ENCODE measurements around the gene RASA1.
A peak's percentile ranks its signal among the peaks of the same experiment; 100 is the strongest.
"Not testable (repeated sequence)": the region's sequence is repeated elsewhere in the genome, so short reads cannot be mapped to it uniquely, and the experiment has no call there.

Gene RASA1

DNA sequence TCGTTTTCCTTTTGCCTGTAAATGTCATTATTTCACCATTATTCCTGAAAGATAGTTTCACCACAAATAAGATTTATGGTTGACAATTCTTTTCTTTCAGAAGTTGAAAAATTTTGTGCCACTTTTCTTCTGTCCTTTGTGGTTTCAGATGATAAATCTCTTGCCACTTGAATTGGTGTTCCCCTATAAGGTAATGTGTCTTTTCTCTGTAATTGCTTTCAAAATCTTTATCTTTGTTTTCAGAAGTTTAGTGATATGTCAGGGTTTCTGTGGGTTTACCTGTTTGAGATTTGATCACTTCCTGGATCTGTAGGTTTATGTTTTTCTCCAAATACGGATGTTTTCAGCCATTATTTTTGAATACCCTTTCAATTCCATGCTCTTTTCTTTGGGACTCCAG, 14.6 kb downstream of the RASA1 start:
- DNase-seq = no peak

DNA sequence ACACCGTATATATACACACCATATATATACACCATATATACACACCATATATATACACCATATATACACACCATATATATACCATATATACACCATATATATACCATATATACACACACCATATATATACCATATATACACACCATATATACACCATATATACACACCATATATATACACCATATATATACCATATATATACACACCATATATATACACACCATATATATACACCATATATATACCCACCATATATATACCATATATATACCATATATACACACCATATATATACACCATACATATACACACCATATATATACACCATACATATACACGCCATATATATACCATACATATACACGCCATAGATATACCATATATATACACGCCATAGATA, 19.6 kb downstream of the RASA1 start:
- not testable (repeated sequence) for DNase-seq

DNA sequence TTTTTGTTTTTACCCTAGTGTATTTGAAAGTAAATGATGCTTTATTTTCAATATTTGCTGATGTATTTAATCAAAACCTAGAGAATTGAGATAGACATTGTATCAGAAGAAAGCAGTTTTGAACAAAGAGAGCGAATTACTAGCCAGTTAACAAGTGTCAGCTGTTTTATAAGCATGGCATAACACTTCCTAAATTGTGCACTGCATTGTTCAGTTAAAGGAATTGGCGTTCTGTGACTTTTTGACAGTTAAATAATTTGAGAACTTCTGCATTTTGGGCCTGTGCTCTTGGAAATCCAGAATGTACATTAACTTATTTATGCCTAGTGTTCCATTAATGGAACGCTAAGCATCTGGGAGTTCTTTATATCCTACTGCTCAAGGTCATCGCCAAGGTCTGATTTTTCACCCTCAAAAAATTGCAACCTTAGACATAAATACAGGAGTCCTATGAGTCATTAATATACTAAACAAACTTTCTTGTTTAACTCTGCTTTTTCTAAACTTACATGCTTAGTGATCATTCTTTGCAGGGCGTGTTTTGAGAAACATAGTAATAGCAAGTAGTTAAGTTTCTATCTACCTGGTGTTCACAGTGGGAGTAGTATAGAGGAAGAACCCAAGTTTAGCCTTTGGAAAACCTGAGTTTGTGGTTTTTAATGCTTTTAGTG, 31.1 kb downstream of the RASA1 start:
- DNase-seq = no peak

DNA sequence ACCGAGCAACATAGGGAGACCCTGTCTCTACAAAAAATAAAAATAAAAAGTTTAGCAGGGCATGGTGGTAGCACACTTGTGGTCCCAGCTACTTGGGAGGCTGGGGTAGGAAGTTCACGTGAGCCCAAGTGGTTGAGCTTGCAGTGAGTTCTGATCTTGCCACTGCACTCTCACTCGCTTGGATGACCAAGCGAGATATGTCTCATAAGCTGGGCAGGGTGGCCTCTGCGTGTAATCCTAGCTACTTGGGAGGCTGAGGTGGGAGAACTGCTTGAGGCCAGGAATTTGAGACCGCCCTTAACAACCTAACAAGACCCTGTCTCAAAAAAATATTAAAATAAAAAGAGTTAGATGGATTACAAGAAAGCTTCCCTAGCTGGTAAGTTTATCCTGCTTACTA, 32.5 kb downstream of the RASA1 start:
- DNase-seq = no peak

DNA sequence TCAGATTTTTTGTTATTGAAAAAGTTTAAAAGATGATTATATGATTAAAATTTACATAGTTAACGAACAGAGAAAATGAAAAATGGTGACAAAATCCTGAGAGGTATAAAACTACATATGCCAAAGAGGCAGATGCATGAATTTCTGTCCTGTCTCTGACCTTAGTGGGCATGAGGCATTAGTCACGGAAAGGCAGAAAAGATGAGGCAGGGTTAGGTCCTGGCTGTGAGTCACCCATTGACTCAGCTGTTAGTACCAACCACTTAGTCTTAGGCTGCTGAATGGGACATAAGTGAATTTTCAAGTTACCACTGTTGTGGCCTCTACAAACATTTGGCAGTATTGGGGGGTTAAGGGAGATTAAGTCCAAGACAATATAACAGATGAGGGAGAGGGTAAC, 33.1 kb downstream of the RASA1 start:
- DNase-seq = peak in 1 of 14 donors; percentile 6

DNA sequence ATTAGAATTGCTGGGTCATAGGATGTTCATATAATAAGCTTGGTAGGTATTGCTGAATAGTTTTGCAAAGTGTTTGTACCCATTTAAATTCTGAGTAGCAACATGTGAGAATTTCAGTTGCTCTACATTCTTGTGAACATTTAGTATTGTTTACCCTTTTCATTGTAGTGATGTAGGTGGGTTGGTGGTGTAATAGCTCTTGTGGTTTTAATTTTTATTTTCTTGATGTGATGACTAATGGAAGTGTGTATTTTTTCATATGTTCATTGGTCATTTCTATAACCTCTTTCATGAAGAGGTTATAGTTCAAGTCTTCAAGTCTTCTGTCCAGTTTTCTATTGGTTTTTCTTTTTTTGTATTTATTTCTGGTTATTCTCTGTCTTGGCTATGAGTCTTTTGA, 34.4 kb downstream of the RASA1 start:
- DNase-seq = no peak

DNA sequence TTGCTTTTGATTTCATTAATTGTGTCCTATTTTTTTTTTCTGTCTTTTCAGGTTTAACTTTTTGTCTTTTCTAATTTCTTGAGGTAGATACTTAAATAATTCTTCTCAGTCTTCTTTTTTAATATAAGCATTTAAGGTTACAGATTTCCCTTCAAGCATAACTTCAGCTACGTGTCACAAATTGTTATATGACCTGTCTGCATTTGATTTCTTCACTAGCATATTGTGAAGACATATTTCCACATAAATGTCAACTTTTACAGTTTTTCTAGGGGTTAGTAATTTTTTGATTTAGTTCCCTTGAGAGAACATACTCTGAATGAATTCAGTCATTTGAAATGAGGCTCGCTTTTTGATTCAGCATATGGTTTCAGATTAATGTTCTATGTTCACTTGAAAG, 35.6 kb downstream of the RASA1 start:
- DNase-seq = no peak

DNA sequence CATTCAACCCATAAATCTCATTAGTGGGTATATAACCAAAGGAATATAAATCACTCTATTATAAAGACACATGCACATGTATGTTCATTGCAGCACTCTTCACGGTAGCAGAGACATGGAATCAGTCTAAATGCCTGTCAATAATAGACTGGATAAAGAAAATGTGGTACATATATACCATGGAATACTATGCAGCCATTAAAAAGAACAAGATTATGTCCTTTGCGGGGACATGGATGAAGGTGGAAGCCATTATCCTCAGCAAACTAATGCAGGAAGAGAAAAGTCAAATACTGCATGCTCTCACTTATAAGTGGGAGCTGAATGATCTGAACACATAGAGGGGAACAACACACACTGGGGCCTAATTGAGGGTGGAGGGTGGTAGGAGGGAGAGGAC, 38.4 kb downstream of the RASA1 start:
- DNase-seq = not testable (repeated sequence)

DNA sequence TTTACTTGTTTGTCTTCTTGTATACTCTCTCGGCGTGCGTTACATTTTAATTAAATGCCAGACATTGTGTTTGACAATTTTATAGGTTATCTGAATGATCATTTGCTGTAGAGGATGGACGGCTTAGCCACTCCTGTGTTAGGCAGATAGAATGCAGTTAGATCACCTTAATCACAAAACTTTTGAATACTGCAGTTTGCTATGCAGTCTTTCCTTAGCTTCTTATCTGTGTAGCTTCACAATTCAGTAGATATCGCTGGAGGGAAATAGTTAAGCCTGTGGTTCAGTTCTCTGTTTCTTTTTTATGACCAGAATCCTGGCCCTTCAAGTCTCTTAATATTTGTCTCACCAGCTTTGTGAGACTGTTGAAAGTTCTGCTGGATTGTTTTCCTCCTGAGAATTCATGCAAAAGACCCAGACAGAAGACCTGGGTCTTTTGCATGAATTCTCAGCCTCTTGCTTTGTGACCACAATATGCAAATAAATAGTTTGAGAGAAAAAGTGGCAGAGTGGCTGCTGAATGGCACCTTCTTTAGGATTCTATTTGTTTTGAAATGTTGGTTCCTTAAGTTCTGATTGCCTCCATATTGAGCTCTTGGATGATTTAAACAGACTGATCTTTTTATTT, 40.2 kb downstream of the RASA1 start:
- no peak for DNase-seq

DNA sequence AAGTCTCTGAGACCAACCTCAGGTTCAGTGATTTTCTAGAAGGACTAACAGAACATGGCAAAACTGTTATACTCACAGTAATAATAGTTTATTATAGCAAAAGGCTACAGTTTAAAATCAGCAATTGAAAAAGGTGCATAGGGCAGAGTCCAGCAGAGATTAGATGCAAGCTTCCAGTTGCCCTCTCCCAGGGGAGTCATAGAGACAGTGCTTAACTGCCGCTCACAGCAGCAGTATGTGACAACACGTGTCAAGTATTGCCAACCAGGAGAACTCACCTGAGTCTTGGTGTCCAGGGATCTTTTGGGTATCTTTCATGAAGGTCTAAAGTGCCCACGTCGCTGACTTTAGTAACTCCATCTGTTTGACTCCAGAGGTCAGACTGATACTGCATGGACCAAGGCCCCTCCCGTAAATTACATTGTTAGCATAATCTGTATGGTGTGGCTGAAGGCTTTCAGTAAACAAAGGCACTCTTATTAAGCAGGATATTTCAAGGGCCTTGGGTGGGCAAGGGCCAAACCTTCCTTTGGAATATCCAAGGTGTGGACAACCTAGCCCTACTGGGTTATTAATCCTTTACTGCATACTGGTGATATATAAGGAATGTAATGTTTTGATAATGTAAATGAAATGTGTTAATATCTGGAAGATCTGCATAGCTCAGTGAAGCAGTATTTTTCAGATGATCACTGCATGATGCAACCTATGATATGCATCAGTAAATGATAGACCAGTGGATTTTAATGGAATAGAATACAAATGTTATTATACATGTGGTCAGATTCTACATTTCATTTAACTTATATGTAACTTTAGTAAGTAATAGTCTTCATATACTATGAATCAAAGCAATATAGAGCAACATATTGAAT, 44.0 kb downstream of the RASA1 start:
- no peak for DNase-seq

DNA sequence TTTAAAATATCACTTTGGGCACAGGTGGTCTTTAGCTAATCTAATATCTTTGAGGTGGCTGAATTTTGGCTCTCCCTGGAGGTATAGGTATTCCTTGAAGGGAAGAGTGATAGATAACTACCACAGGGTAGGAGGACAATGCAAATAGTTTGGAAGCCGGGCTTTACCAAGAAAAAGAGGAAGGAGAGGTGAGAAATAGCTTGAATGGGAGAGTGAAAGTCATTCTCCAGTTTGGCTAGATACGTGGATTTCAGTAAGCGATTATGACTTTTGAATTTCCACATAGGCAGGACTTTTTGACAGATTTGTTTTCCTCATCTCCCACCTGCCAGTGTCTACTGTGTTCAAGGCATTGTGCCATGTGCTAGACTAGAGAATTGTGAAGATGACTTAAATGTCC, 45.5 kb downstream of the RASA1 start:
- DNase-seq = no peak

DNA sequence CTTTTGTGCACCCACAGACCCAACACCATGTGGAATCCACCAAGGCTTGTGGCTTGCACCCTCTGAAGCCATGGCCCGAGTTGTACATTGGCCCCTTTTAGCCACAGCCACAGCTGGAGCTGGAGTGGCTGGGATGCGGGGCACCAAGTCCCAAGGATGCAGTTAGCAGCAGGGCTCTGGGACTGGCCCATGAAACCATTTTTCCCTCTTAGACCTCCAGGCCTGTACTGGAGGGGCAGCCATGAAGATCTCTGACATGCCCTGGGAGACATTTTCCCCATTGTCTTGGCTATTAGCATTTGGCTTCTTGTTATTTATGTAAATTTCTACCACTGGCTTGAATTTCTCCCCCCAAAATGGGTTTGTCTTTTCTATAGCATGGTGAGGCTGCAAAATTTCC, 51.8 kb downstream of the RASA1 start:
- DNase-seq = no peak

DNA sequence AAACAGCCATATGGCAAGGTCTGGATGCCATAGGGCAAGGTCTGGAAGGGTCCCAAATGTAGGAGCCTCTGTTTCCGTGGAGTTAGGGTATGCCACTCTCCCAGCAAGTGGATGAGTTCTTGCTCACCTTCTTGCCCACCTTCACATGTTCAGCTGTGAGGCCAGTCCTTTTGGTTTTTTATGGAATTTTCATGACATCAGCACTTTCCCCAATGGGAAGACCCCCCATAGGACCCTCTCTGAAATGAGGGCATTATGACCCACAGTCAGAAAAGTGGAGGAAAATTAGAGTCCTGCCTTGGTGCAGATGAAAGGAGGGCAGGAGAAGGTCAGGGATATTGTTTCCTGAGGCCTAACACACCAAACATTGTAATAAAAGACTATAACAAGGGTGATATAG, 53.9 kb downstream of the RASA1 start:
- DNase-seq = no peak

DNA sequence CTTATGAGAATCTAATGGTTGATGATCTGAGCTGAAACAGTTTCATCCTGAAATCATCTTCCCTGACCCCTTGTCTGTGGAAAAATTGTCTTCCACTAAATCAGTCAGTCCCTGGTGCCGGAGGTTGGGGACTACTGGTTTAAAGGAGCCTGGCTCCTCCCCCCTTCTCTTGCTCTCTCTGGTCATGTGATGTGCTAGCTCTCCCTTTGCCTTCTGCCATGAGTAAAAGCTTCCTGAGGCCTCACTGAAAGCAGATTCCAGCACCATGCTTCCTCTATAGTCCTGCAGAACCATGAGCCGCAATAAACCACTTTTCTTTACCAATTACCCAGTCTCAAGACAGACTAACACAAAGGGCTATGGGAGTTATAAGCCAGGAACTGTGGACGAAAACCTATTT, 54.7 kb downstream of the RASA1 start:
- no peak for DNase-seq

DNA sequence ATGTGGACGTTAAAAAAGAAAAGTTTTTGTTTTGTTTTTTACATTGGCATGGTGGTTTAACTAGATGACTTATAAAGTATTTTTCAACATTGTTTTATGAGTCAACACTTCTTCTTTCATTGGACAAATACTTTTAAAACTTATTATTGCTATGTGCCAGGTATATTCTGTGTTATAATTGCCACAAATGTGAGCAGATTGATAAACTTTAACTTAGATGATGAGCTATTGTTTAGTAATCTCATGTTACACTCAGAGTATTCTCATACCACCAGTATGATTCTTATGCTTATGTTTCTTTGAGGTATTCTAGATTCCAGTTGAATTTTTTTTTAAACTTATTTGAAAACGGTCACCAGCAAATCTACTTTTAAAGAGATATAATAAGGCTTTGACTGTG, 60.3 kb downstream of the RASA1 start:
- DNase-seq = no peak

DNA sequence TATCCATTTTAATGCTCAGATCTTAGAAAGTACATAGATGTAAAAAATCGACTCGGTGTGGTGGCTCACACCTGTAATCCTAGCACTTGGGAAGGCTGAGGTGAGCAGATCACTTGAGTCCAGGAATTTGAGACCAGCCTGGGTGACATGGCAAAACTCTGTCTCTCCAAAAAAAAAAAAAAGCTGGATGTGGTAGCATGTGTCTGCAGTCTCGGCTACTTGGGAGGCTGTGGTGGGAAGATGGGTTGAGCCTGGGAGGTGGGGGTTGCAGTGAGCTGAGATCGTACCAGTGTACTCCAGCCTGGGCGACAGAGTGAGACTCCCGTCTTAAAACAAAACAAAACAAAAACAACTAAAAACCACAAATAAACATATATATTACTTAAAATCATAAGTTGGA, 61.4 kb downstream of the RASA1 start:
- DNase-seq = no peak

DNA sequence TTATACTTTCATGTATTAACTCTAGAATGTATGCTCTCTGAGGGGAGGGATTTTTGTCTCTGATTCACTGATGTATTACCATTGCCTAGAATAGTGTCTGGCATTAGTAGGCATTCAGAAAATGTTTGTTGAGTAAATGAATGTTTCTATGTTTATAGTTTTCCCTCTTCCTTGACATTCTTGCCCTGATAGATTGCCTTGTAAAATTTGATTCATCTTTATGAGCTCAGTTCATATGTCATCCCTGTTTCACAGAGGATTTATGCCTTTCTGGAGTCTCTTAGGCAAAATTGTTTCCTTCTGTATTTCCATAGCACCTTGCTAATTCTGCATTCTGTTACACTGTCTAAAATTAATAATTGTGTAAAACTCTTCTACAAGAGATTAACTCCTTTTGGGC, 72.3 kb downstream of the RASA1 start:
- DNase-seq = no peak

DNA sequence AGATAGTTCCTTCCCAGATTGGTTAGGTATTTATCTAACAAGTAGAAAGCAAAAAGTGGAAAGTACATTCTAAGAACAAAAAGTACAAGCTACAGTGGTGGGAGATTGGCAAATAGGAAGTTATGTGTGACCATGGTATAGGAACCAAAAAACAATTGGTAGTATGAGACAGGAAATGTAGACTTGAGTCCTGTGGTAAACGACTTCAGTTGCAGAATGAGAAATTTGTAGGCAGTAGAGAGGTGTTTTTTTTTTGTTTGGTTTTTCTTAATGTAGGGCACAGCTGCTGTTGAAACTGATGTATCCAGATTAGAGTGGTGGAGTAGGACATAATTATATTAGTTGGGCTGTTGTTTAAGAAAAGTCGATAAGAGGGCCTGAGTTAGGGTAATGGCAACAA, 73.0 kb downstream of the RASA1 start:
- no peak for DNase-seq

DNA sequence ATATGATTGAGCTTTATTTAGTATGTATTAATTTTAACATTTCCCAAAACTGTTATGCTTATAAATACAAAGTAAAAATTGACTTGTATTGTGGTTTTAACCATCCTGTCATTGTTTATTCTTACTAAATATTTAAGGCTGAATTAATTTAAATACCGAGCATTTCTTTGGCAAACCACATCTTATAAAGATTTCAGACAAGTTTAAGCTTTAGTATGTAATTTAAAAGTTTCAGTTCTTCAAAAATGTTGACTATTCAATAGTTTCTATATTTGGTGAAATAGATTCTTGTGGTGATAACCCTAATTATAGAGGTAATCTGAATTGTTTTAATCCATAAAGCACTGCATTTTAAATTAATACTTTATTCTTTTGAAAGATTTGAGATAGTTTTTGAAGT, 79.6 kb downstream of the RASA1 start:
- no peak for DNase-seq

DNA sequence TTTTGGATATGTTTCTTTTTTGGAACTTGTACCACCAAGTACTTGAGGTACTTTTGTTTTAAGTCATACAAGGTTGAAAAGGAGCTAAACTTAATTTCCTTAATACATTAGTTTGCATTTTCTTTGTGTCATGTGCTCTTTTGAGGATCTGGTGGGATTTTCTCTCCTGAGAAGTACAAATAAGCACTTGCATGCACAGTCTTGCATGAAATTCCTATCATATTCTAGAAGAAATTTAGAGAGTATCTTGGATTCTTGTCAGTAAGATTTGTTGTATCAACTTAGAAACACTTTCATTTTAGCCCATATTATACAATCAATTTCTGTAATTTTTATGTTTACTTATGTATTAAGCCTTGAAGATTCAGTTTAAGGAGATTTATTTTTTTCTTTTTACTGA, 80.2 kb downstream of the RASA1 start:
- no peak for DNase-seq

DNA sequence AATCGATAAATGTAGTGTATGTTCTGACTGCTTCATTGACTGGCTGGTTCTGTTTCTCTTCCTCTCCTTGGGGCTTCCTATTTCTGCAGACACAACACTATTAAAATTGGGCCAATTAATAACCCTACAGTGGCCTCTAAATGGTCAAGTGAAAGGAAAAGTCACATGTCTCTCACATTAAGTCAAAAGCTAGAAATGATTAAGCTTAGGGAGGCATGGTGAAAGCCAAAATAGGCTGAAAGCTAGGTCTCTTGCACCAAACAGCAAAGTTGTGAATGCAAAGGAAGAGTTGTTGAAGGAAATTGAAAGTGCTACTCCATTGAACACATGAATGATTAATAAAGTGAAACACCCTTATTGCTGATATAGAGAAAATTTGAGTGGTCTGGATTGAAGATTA, 86.8 kb downstream of the RASA1 start:
- no peak for DNase-seq

DNA sequence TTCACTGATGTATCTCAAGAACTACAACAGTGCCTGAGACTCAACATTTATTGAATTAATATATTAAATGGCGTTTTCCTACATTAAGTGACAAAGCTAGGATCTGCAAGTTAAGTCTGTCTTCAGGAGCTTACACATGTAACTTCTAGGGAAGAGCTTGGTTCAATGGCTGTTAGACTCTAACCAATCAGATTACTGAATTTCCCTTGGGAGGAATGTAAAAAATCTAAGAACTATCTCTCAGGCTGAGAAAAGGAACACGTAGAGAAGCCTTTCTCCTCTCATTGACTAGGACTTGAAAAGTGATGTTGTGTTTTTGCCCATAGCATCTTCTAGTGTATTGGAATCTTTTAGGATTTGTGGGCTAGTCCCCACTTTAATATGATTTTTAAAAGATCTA, 91.4 kb downstream of the RASA1 start:
- DNase-seq = no peak

DNA sequence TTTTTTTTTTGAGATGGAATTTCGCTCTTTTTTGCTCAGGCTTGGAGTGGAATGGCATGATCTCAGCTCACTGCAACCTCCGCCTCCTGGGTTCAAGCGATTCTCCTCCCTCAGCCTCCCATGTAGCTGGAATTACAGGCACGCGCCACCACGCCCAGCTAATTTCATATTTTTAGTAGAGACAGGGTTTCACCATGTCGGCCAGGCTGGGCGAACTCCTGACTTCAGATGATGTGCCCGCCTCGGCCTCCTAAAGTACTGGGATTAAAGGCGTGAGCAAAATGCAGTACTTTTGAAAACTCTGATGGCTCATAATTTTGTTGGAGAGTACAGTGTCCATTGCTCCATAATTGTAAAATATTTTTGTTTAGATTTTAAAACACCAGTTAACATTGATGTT, 92.4 kb downstream of the RASA1 start:
- no peak for DNase-seq

DNA sequence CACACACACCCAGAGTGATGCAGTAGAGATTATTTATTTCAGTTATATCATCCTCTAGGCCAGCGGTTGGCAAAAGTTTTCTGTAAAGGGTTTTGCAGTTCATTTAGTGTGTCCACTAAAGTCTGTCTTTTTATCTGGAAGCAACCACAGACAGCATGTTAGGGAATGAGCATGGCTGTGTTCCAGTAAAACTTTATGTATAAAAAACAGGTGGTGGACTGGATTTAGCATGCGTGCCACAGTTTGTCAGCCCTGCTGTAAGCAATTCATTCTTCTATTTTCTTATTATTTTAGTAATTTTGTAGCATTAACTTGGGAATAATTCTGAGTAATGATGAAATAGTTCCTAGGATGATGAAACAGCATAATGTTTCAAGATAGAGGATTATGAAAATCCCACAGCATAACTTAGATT, 93.4 kb downstream of the RASA1 start:
- DNase-seq = no peak
